Upper lobe of right lung (tissue), 1 donor: Measurements from ENCODE around the gene PHYKPL. TPM values are rescaled to one million over a fixed set of nuclear protein-coding genes. Genes with fewer than 3 reads are reported as not detected.

Experiments
- ATAC-seq: fragments of 200-7000 bp; cut with Tn5 transposase; one replicate; pipeline ENCODE4 v1.9.1; 2020; ENCODE audit warnings: mild to moderate bottlenecking, moderate library complexity
- DNase-seq: peaks from one replicate; pipeline ENCODE4 v3.0.0-alpha.2; 2020
- H3K27ac ChIP-seq: fragments of 200-600 bp; one replicate; pipeline ENCODE4 v1.8.0; 2022
- H3K27me3 ChIP-seq: fragments of 200-600 bp; one replicate; pipeline ENCODE4 v1.8.0; 2022; ENCODE audit warnings: mild to moderate bottlenecking
- H3K36me3 ChIP-seq: fragments of 200-600 bp; one replicate; pipeline ENCODE4 v1.8.0; 2022
- H3K4me1 ChIP-seq: fragments of 200-600 bp; one replicate; pipeline ENCODE4 v1.8.0; 2022
- H3K4me3 ChIP-seq: fragments of 200-600 bp; one replicate; pipeline ENCODE4 v1.8.0; 2022; ENCODE audit warnings: mild to moderate bottlenecking
- H3K9me3 ChIP-seq: fragments of 200-600 bp; one replicate; pipeline ENCODE4 v1.8.0; 2022
- CTCF ChIP-seq: fragments of 200-600 bp; IDR thresholded peaks from one replicate; pipeline ENCODE4 v1.8.0; 2022; ENCODE audit warnings: antibody characterized with exemption
- intact Hi-C: fragments of 100-400 bp; cut with DNase I; formaldehyde crosslinking; loops from one replicate; pipeline ENCODE4 v1.11.0; 2022
- long read RNA-seq: library from polyadenylated mRNA; unstranded; transcript quantifications from one replicate; pipeline ENCODE4 v2.0.0, GENCODE V29; 2021
- total RNA-seq: library from RNA; stranded (reverse); fragmentation: NEBNext Ultra II Directional; extraction: Animal tissue kit (Norgen Biotek cat#: 25700); gene quantifications from one replicate; pipeline ENCODE4 v1.2.1, GENCODE V29; 2021
- donor health status: DM: no; HTN: yes; CAD: no; lungs with severe emphysema.

PHYKPL gene
- 96.1 TPM for total RNA-seq
- long read RNA-seq, transcript PHYKPL-201 (13 exons, 2,038 nt): major isoform, 36 of 167 reads
- long read RNA-seq, partial matches to known transcripts: 27 of 167 reads
- long read RNA-seq, other reads (novel, unspliced or antisense): 98 of 167 reads

GRCh38 chr5:178232124-178232919, at the start of gene PHYKPL:
TSS of gene PHYKPL (minus strand) at chr5:178232802. CDS start at chr5:178232550, 252 bp downstream.
- H3K4me3 ChIP-seq: peak within 1 kb of the TSS; percentile 98
- no peaks in the 10 kb centered on the region for H3K27me3 ChIP-seq
- H3K9me3 ChIP-seq: no peaks in the 10 kb centered on the region
- H3K36me3 ChIP-seq: peaks cover 41% of the 10 kb centered on the region
- H3K27ac ChIP-seq: peak within 1 kb of the TSS; percentile 97
- ATAC-seq (peak; percentile 87), DNase-seq (peak; percentile 91)
- H3K4me1 ChIP-seq: peaks cover 48% of the 10 kb centered on the region
- no peak for TF ChIP-seq CTCF
- intact Hi-C loops: no loop called here

DNA sequence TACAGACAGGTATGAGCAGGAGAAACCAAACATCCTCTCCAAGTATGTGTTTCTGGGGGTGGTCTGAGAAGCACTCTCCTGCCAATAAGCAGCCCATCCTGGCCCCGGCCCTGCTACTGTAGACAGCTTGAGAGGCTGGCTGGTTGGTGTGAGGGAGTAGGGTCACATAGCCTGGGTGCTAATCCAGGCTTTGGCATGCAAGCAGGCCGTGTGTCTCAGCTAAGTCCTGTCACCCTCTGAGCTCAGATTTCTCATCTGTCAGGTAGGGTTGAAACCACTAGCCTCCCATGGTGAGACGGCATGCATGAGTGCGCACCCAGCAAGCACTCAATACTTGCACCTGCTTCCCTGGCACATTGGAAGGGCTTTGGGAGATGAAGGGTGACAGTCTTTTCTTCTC, 49.8 kb upstream of the PHYKPL start:
- Histone ChIP-seq H3K27me3 (no peaks in the 10 kb centered on the region), H3K9me3 (peaks cover 10% of the 10 kb centered on the region), H3K4me1 (peaks cover 4% of the 10 kb centered on the region), H3K36me3 (no peaks in the 10 kb centered on the region), H3K4me3 (no peak overlapping the region), H3K27ac (no peak overlapping the region)
- ATAC-seq (no peak), DNase-seq (no peak)
- intact Hi-C loops: no loop called here
- no peak for TF ChIP-seq CTCF

GRCh38 chr5:178281331-178281730, 48.7 kb upstream of the PHYKPL start:
- intact Hi-C loops: no loop called here
- no peak for DNase-seq
- TF ChIP-seq CTCF: no peak

GRCh38 chr5:178280631-178281030, 48.0 kb upstream of the PHYKPL start:
- Histone ChIP-seq H3K36me3 (no peaks in the 10 kb centered on the region), H3K27me3 (no peaks in the 10 kb centered on the region), H3K4me3 (no peak overlapping the region), H3K9me3 (peaks cover 10% of the 10 kb centered on the region), H3K4me1 (peaks cover 4% of the 10 kb centered on the region), H3K27ac (no peak overlapping the region)
- no peak for TF ChIP-seq CTCF
- DNase-seq (no peak), ATAC-seq (no peak)
- intact Hi-C loops: no loop called here

More at GRCh38 chr5:178281331-178281730, 48.7 kb upstream of the PHYKPL start:
- Histone ChIP-seq H3K27me3 (no peaks in the 10 kb centered on the region), H3K9me3 (peaks cover 10% of the 10 kb centered on the region), H3K4me1 (peaks cover 4% of the 10 kb centered on the region), H3K27ac (no peak overlapping the region), H3K36me3 (no peaks in the 10 kb centered on the region), H3K4me3 (no peak overlapping the region)
- no peak for ATAC-seq

DNA sequence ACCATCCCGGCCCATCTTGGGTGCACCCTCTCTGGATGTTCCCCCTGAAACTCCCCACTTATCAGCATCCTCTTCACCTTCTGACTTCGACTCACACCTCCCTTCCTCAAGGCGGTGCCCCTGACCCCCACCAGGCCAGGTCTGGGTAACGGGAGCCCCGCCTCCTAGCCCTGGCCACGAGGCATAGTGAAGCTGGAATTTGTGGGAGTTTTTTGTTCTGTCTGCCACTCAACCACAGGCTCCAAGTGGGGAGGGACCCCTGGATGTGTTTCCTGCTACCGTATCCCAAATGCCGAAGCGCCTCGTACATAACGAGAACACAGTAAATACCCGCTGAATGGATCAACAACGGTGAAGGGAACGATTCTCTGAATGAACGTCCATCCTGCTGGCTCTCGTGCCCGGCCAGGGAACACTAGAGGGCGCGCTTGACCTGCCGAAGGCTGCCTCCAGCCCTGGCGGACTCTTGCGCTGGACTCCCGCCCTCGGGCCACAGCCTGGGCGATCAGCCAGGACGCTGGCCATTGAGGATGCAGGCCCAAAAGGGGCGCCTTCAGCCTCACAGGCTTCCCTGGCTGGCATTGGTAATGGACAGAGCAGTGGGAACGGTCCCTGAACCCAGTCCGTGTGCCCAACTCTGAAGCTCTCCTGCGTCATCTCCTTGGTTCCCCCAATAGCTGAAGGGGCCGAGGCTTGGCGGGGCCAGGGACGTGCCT, 47.3 kb upstream of the PHYKPL start:
- Histone ChIP-seq H3K4me3 (no peak overlapping the region), H3K9me3 (peaks cover 10% of the 10 kb centered on the region)

More for the DNA sequence above, 47.3 kb upstream of the PHYKPL start:
- H3K4me1 ChIP-seq: peaks cover 4% of the 10 kb centered on the region
- peak; percentile 93 for TF ChIP-seq CTCF
- intact Hi-C loops: no loop called here
- H3K36me3 ChIP-seq: no peaks in the 10 kb centered on the region
- H3K27ac ChIP-seq: no peak overlapping the region
- no peaks in the 10 kb centered on the region for H3K27me3 ChIP-seq
- peak; percentile 94 for DNase-seq
- ATAC-seq: peak; percentile 95
